Common myeloid progenitor, CD34-positive (primary cell): Measurements from ENCODE around the gene TMPRSS11E.

Experiments used
- CTCF ChIA-PET: fragments of 350-600 bp; sonication (Branson Sonifier 250); formaldehyde crosslinking; loops from one replicate; lab custom pipeline; 2021; ENCODE audit warnings: antibody characterized with exemption; lab: Charles Lee
- POLR2A ChIA-PET: fragments of 350-600 bp; sonication (Branson Sonifier 250); formaldehyde crosslinking; loops from one replicate; lab custom pipeline; 2021; ENCODE audit warnings: antibody characterized with exemption; lab: Charles Lee
- DNase-seq, 3 donors: peaks; one replicate each; pipeline versions ENCODE4 v3.0.0 to v3.0.0-alpha.2; 2013
- H3K27ac ChIP-seq, 2 experiments: 1 replicate in 1 of 2; 2 replicates in 1 of 2; pipeline ENCODE4 v1.7.0; 2013; ENCODE audit warnings: inconsistent platforms in 2 of 2, low read length in 2 of 2, mild to moderate bottlenecking in 2 of 2, low read depth in 1 of 2, moderate library complexity in 1 of 2; ENCODE audit not compliant: severe bottlenecking in 2 of 2, insufficient read depth in 1 of 2, poor library complexity in 1 of 2
- H3K27me3 ChIP-seq, 5 experiments: replicated peaks in 2 of 5; 1 replicate in 3 of 5; 2 replicates in 2 of 5; pipeline versions ENCODE4 v1.6.1 to v1.7.0; 2013; ENCODE audit warnings: low read length in 4 of 5, mild to moderate bottlenecking in 2 of 5, moderate library complexity in 2 of 5, inconsistent platforms in 1 of 5; ENCODE audit not compliant: insufficient read depth in 5 of 5, control insufficient read depth in 4 of 5
- H3K36me3 ChIP-seq, 4 experiments: 1 replicate in 2 of 4; 2 replicates in 2 of 4; pipeline versions ENCODE4 v1.6.1 to v1.7.0; 2013; ENCODE audit warnings: low read length in 3 of 4, control low read depth in 1 of 4, mild to moderate bottlenecking in 1 of 4; ENCODE audit not compliant: control insufficient read depth in 4 of 4, insufficient read depth in 4 of 4
- H3K4me1 ChIP-seq, 4 experiments: 1 replicate in 3 of 4; 2 replicates in 1 of 4; pipeline versions ENCODE4 v1.6.1 to v1.7.1; 2013; ENCODE audit warnings: low read length in 3 of 4, mild to moderate bottlenecking in 3 of 4, control low read depth in 1 of 4, inconsistent platforms in 1 of 4, moderate library complexity in 1 of 4; ENCODE audit not compliant: control insufficient read depth in 4 of 4, insufficient read depth in 4 of 4; ENCODE audit errors: control extremely low read depth in 1 of 4
- H3K4me3 ChIP-seq, 7 experiments: 1 replicate in 4 of 7; 2 replicates in 3 of 7; pipeline versions ENCODE4 v1.5.1 to v1.7.0; 2013; ENCODE audit warnings: mild to moderate bottlenecking in 7 of 7, low read length in 6 of 7, moderate library complexity in 6 of 7, inconsistent platforms in 2 of 7, low read depth in 2 of 7, control low read depth in 1 of 7; ENCODE audit not compliant: insufficient read depth in 4 of 7, control insufficient read depth in 1 of 7; ENCODE audit errors: extremely low read depth in 1 of 7
- H3K9me3 ChIP-seq, 5 experiments: 1 replicate in 4 of 5; 2 replicates in 1 of 5; pipeline versions ENCODE4 v1.6.1 to v1.7.1; 2013; ENCODE audit warnings: low read length in 4 of 5, mild to moderate bottlenecking in 2 of 5, inconsistent platforms in 1 of 5, low read depth in 1 of 5, moderate library complexity in 1 of 5; ENCODE audit not compliant: control insufficient read depth in 4 of 5, insufficient read depth in 2 of 5; ENCODE audit errors: control extremely low read depth in 1 of 5
- WGBS: methylation state at CpG from one replicate; pipeline ENCODE4 v1.1.5; 2013; ENCODE audit not compliant: insufficient coverage; 5-methylcytosine and 5-hydroxymethylcytosine counted together

TMPRSS11E gene

DNA sequence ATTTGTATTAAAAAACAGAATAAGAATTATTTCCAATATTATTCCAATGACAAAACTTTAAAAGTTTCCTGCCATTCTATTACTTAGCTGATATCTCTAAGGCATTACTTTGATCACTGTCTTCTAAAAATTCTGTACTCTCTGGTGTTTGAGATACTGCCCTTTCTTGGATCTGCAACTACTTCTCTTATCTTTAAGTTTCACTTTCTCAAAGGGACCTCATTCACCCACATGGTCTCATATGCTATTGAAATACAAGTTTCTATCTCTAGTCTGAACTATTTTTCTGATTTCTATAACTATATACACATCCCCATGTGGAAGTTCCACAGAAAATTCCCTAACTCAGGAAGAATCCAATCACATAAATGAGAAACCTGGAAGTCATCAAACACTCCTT is 22.2 kb downstream of the TMPRSS11E start:
- DNase-seq, result no peak
- no peaks in the 10 kb centered on the region for H3K4me1 ChIP-seq
- CTCF ChIA-PET, result no interaction called here
- H3K36me3 ChIP-seq, result no peaks in the 10 kb centered on the region
- H3K9me3 ChIP-seq, result no peaks in the 10 kb centered on the region
- H3K27me3 ChIP-seq, result no peaks in the 10 kb centered on the region
- no peak overlapping the region for H3K27ac ChIP-seq
- H3K4me3 ChIP-seq, result no peak overlapping the region
- POLR2A ChIA-PET, result no interaction called here

DNA sequence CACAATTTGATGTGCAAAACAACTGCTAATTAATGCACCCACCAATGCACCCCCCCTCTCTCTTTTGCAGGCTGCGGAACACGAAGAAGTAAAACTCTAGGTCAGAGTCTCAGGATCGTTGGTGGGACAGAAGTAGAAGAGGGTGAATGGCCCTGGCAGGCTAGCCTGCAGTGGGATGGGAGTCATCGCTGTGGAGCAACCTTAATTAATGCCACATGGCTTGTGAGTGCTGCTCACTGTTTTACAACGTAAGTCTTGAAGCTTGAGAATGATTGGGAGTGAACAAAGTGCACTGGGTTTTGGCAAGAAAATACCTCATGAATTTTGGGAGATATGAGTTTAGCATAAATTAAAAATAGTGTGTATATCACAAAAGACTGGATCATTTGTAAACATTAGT is 28.9 kb downstream of the TMPRSS11E start:
- DNase-seq, result no peak
- Histone ChIP-seq H3K4me1 (no peaks in the 10 kb centered on the region), H3K27me3 (no peaks in the 10 kb centered on the region), H3K4me3 (no peak overlapping the region), H3K27ac (no peak overlapping the region), H3K9me3 (no peaks in the 10 kb centered on the region), H3K36me3 (no peaks in the 10 kb centered on the region)
- ChIA-PET POLR2A (no interaction called here), CTCF (no interaction called here)
- WGBS, result 95% methylated on average over 3 of the region's 5 CpGs

DNA sequence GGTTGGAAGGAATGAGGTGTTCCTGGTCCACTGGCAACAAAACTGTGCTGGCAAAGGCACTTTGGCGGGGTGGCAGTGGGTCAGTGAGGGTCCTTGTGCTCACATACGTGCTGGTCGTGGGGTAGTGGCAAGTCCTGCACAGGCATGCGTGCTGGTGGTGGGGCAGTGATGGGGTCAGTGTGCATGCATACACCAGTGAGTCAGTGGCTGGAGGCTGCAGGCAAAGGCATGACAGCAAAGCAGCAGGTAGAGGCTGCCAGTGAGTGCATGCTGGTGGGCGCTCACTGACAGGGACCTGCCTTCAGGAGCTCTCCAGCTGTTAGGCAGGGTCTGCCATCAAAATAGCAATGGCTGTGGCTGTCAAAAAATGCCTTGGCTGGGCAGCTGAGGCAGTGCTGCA is 42.1 kb downstream of the TMPRSS11E start:
- no peak for DNase-seq
- H3K4me3 ChIP-seq, result no peak overlapping the region
- no peaks in the 10 kb centered on the region for H3K9me3 ChIP-seq
- H3K36me3 ChIP-seq, result no peaks in the 10 kb centered on the region
- WGBS, result 57% methylated on average over 1 of the region's 5 CpGs
- H3K27me3 ChIP-seq, result no peaks in the 10 kb centered on the region
- CTCF ChIA-PET, result interaction anchor here (1.5 kb wide), 1 partner anchor 9 kb away, joined by 4 read pairs; no protein-coding TSS in a partner anchor
- no peak overlapping the region for H3K27ac ChIP-seq
- peaks cover 0 to 3% (median 2%) of the 10 kb centered on the region in 4 experiments for H3K4me1 ChIP-seq
- POLR2A ChIA-PET, result no interaction called here

DNA sequence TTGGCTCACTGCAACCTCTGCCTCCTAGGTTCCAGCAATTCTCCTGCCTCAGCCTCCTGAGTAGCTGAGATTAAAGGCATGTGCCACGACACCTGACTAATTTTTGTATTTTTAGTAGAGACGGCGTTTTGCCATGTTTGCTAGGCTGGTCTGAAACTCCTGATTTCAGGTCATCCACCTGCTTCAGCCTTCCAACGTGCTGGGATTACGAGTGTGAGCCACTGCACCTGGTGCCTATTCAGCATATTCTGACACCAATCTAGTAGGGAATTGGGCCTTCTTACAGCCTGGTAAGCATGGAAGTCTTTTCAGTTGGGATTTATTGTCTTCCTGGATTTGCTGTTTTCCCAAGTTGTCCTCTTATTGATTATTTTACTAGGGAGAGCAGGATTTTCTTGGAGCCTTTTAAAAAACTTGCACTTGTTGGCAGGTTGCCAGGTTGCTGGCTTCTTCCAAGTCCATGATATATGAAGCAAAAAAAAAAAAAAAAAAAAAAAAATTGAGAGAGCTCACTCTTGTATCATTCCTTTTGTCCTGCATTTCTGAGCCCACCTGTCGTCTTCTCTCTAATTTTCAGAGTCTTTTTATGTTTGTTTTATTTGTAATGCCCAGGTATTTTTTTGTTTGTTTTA is 43.7 kb downstream of the TMPRSS11E start:
- ChIA-PET POLR2A (no interaction called here), CTCF (no interaction called here)
- DNase-seq, result no peak
- no peaks in the 10 kb centered on the region for H3K27me3 ChIP-seq
- no peak overlapping the region for H3K4me3 ChIP-seq
- peaks cover 3 to 10% (median 7%) of the 10 kb centered on the region in 4 experiments for H3K4me1 ChIP-seq
- no peaks in the 10 kb centered on the region for H3K36me3 ChIP-seq
- WGBS, result 98% methylated on average over 6 of the region's 6 CpGs
- H3K27ac ChIP-seq, result no peak overlapping the region
- H3K9me3 ChIP-seq, result no peaks in the 10 kb centered on the region

DNA sequence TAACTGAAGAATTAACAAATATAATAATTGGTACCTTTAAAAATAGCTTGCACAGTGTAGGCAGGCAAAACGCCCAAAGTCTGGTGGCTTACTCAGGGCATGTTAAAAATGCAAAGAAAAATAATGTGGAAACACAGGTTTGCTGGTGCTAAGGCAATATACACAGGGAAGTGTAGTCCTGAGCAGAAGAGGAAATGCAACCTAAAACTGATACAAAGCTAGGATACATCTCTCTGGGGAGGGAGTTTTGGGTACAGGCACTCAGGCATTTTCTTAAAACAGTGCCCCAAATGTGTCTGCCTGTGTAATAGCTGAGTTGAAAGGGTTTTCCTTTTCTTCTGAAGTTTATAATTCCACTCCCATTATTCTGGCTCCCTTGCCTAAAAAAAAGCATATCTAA is 47.4 kb downstream of the TMPRSS11E start:
- WGBS, result no CpG with 5 or more reads among the region's 1 CpG

DNA sequence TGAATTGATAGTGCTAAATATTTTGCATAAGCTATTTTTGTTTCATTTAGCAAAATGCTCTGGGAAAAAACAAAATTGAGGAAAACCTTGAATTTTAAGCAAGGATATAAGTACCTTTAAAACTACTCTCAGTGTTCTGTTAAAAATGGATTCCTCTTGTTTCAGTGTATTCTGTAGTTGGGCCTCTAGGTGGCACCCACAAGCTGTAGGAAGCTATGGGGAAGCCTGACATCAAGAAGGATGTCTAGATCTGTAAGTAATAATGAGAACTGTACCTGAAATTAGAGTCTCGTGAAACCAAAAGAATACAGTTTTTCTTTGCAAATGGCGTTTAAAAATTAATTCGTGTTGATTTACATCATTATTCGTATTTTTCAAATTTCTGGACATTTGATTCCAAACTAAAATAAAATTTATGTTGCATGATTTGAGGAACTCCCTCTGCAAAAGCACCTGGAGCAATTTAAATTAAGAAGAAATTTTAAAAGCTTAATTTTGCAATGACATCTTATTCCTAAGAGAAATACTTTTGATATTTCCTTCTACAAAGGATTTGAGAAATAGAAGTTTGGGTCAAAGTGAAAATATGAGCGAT is 51.2 kb downstream of the TMPRSS11E start:
- ChIA-PET CTCF (interaction anchor here (1.0 to 1.6 kb wide), 5 partner anchors 9 to 83 kb away, joined by 3 to 4 read pairs (median 3); no protein-coding TSS in a partner anchor), POLR2A (no interaction called here)
- H3K4me1 ChIP-seq, result peaks cover 3 to 10% (median 7%) of the 10 kb centered on the region in 4 experiments
- WGBS, result no CpG with 5 or more reads among the region's 5 CpGs
- H3K36me3 ChIP-seq, result no peaks in the 10 kb centered on the region
- no peak overlapping the region for H3K27ac ChIP-seq
- no peaks in the 10 kb centered on the region for H3K27me3 ChIP-seq
- H3K4me3 ChIP-seq, result no peak overlapping the region
- no peaks in the 10 kb centered on the region for H3K9me3 ChIP-seq
- peak; percentile 61 to 82 (median 77) for DNase-seq

More for the DNA sequence above, 47.4 kb downstream of the TMPRSS11E start:
- Histone ChIP-seq H3K27ac (peak overlapping the region in 1 of 2 experiments; percentile 27), H3K36me3 (no peaks in the 10 kb centered on the region), H3K27me3 (no peaks in the 10 kb centered on the region), H3K4me1 (peaks cover 3 to 10% (median 7%) of the 10 kb centered on the region in 4 experiments), H3K9me3 (no peaks in the 10 kb centered on the region), H3K4me3 (peak overlapping the region in 1 of 7 experiments; percentile 34)
- ChIA-PET POLR2A (no interaction called here), CTCF (interaction anchor here (1.2 kb wide), 1 partner anchor 675 kb away, joined by 7 read pairs; no protein-coding TSS in a partner anchor)
- DNase-seq, result peak in 1 of 3 donors; percentile 7

DNA sequence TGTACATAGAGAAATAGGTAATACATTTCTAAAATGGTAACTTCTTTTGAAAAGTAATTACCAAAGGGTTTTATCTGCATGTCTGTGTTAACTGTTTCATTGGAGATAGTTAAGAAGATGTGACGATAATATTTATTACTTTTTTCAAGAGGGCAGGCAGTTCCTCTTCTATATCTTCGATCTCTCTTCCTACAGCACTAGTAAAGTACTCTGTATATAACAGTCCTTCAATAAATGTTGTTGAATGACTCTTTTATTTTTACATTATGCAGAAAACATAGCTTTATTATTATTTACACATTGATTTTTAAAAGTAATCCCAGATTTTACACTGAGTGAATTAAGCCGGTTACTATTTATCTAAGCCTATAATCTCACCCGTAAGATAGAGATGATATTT is 51.8 kb downstream of the TMPRSS11E start:
- Histone ChIP-seq H3K36me3 (no peaks in the 10 kb centered on the region), H3K4me1 (peaks cover 3 to 10% (median 7%) of the 10 kb centered on the region in 4 experiments), H3K9me3 (no peaks in the 10 kb centered on the region), H3K4me3 (no peak overlapping the region), H3K27me3 (no peaks in the 10 kb centered on the region), H3K27ac (no peak overlapping the region)
- CTCF ChIA-PET, result interaction anchor here (1.0 to 1.6 kb wide), 4 partner anchors 10 to 83 kb away, joined by 3 to 4 read pairs (median 3); no protein-coding TSS in a partner anchor
- POLR2A ChIA-PET, result no interaction called here
- WGBS, result no CpG with 5 or more reads among the region's 4 CpGs
- DNase-seq, result no peak
